Esophagus muscularis mucosa (tissue), 4 donors: ENCODE measurements around the gene RIN3.

Source experiments
- EP300 ChIP-seq: sonication (generic); formaldehyde crosslinking; IDR thresholded peaks from one replicate; pipeline ENCODE4 v1.6.1; 2017; ENCODE audit warnings: antibody characterized with exemption
- POLR2A ChIP-seq: fragments of 450-650 bp; IDR thresholded peaks from one replicate; pipeline ENCODE4 v1.6.1; 2017; ENCODE audit warnings: antibody characterized with exemption, moderate library complexity, mild to moderate bottlenecking, low read depth
- POLR2AphosphoS5 ChIP-seq, 2 donors: sonication (generic); formaldehyde crosslinking; IDR thresholded peaks; one replicate each; pipeline ENCODE4 v1.6.1; 2017; ENCODE audit warnings: antibody characterized with exemption in 2 of 2
- TF ChIP-seq, protein P1 (sequence below), 3 experiments: fragments of 200-600 bp in 2 of 3; fragments of 450-650 bp in 1 of 3; sonication (generic) in 2 of 3; IDR thresholded peaks; one replicate each; pipeline ENCODE4 v1.5.1; 2017 to 2019; ENCODE audit warnings: antibody characterized with exemption in 3 of 3, mild to moderate bottlenecking in 2 of 3, moderate library complexity in 1 of 3

GRCh38 chr14:92525322-92526095 lies 11.9 kb downstream of the RIN3 start:
- no peak for TF ChIP-seq POLR2A
- TF ChIP-seq, protein P1, sequence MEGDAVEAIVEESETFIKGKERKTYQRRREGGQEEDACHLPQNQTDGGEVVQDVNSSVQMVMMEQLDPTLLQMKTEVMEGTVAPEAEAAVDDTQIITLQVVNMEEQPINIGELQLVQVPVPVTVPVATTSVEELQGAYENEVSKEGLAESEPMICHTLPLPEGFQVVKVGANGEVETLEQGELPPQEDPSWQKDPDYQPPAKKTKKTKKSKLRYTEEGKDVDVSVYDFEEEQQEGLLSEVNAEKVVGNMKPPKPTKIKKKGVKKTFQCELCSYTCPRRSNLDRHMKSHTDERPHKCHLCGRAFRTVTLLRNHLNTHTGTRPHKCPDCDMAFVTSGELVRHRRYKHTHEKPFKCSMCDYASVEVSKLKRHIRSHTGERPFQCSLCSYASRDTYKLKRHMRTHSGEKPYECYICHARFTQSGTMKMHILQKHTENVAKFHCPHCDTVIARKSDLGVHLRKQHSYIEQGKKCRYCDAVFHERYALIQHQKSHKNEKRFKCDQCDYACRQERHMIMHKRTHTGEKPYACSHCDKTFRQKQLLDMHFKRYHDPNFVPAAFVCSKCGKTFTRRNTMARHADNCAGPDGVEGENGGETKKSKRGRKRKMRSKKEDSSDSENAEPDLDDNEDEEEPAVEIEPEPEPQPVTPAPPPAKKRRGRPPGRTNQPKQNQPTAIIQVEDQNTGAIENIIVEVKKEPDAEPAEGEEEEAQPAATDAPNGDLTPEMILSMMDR (IDR thresholded peaks at IDR 0.05) = no peak
- TF ChIP-seq EP300 = no peak
- TF ChIP-seq POLR2AphosphoS5 (IDR thresholded peaks at IDR 0.05) = no peak
